Ovary (tissue), 3 donors: ENCODE results near the gene RNF145.
A peak's percentile ranks its signal among the peaks of the same experiment; 100 is the strongest.

ENCODE experiments used
- EP300 ChIP-seq: sonication (generic); formaldehyde crosslinking; IDR thresholded peaks from one replicate; pipeline ENCODE4 v1.6.1; 2017; ENCODE audit warnings: antibody characterized with exemption
- TF ChIP-seq, protein P1 (sequence below), 3 donors: fragments of 450-650 bp in 2 of 3; fragments of 200-600 bp in 1 of 3; IDR thresholded peaks; one replicate each; pipeline versions ENCODE4 v1.5.1 to v1.8.0; 2016 to 2022; ENCODE audit warnings: antibody characterized with exemption in 3 of 3, mild to moderate bottlenecking in 1 of 3
- donor health status: DM: no; HTN: no; CAD: no.

DNA sequence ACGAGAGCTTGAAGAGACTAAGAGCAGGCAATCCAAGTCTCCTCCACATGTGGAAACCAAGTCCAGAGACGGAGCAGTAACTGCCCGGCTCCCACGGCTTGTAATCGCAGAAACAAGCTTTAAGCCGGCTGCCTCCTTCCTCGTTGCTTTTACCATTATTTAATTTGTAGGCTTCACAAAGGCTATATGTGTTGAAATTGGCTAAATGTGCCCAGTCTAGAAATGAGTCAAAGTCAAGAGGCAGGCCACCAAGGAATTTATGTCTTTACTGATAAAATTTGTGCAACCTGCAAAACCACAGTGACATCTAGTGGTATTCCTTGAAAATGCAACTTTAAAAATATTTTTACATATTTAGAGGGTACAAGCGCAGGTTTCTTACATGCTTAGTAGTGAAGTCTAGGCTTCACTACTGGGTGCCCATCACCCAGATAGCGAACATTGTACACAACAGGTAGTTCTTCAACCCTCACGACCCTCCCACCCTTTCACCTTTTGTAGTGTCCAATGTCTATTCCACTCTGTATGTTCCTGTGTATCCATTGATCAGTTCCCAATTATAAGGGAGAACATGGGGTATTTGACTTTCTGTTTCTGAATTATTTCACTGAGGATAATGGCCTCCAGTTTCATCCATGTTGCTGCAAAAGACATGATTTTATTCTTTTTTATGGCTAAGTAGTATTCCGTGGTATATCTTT lies 76.2 kb downstream of the RNF145 start:
- TF ChIP-seq EP300 = no peak
- TF ChIP-seq, protein P1, sequence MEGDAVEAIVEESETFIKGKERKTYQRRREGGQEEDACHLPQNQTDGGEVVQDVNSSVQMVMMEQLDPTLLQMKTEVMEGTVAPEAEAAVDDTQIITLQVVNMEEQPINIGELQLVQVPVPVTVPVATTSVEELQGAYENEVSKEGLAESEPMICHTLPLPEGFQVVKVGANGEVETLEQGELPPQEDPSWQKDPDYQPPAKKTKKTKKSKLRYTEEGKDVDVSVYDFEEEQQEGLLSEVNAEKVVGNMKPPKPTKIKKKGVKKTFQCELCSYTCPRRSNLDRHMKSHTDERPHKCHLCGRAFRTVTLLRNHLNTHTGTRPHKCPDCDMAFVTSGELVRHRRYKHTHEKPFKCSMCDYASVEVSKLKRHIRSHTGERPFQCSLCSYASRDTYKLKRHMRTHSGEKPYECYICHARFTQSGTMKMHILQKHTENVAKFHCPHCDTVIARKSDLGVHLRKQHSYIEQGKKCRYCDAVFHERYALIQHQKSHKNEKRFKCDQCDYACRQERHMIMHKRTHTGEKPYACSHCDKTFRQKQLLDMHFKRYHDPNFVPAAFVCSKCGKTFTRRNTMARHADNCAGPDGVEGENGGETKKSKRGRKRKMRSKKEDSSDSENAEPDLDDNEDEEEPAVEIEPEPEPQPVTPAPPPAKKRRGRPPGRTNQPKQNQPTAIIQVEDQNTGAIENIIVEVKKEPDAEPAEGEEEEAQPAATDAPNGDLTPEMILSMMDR (IDR thresholded peaks at IDR 0.05) = peak; percentile 82 to 88 (median 82)
